HEK293 (cell line): ENCODE results near the gene TBX15.

ENCODE experiments used
- CTCF ChIA-PET: fragments of 350-600 bp; formaldehyde crosslinking; extraction: SDS; loops from one replicate; lab custom pipeline; 2021; ENCODE audit warnings: antibody characterized with exemption; lab: Yijun Ruan, JAX
- POLR2A ChIA-PET: fragments of 300-600 bp; formaldehyde crosslinking; extraction: SDS; loops from one replicate; lab custom pipeline; 2020; ENCODE audit warnings: antibody characterized with exemption, inconsistent platforms; lab: Yijun Ruan, JAX
- H3K27ac ChIP-seq: fragments of 200-500 bp; sonication (Bioruptor generic); 2 replicates; pipeline ENCODE4 v1.5.1; 2014; ENCODE audit warnings: low read depth, low read length, control low read depth, inconsistent platforms; ENCODE audit errors: extremely low read depth
- H3K36me3 ChIP-seq, 2 experiments: fragments of 200-500 bp in 1 of 2; sonication (Bioruptor generic) in 1 of 2; 1 replicate in 1 of 2; 2 replicates in 1 of 2; pipeline ENCODE4 v1.5.1; 2014 to 2017; ENCODE audit warnings: inconsistent platforms in 2 of 2, low read length in 2 of 2; ENCODE audit not compliant: control insufficient read depth in 2 of 2, insufficient read depth in 1 of 2
- H3K4me1 ChIP-seq: fragments of 200-500 bp; sonication (Bioruptor generic); 2 replicates; pipeline ENCODE4 v1.5.1; 2014; ENCODE audit warnings: mild to moderate bottlenecking, low read length, inconsistent platforms; ENCODE audit not compliant: control insufficient read depth, insufficient read depth
- H3K4me3 ChIP-seq: 2 replicates; pipeline ENCODE4 v1.5.1; 2011; ENCODE audit warnings: low read depth, mild to moderate bottlenecking, control low read depth, low read length, moderate library complexity
- H3K9me3 ChIP-seq: fragments of 200-500 bp; sonication (Bioruptor generic); 2 replicates; pipeline ENCODE4 v1.5.1; 2014; ENCODE audit warnings: low read depth, low read length, inconsistent platforms; ENCODE audit not compliant: control insufficient read depth, insufficient read depth
- GFI1B ChIP-seq: fragments of 450-650 bp; formaldehyde crosslinking; IDR thresholded peaks from 2 replicates; pipeline ENCODE4 v1.5.1; 2016; ENCODE audit warnings: missing biosample characterization, missing genetic modification characterization
- MZF1 ChIP-seq: fragments of 450-650 bp; formaldehyde crosslinking; IDR thresholded peaks from 2 replicates; pipeline ENCODE4 v1.5.1; 2017; ENCODE audit warnings: missing biosample characterization, missing genetic modification characterization, borderline replicate concordance
- OSR2 ChIP-seq: fragments of 450-650 bp; formaldehyde crosslinking; IDR thresholded peaks from 2 replicates; pipeline ENCODE4 v1.5.1; 2016; ENCODE audit warnings: missing biosample characterization, missing genetic modification characterization
- PRDM1 ChIP-seq: fragments of 450-650 bp; formaldehyde crosslinking; IDR thresholded peaks from 2 replicates; pipeline ENCODE4; 2016; ENCODE audit warnings: missing biosample characterization, missing genetic modification characterization
- ZBTB20 ChIP-seq: fragments of 450-650 bp; formaldehyde crosslinking; IDR thresholded peaks from 2 replicates; pipeline ENCODE4 v1.5.1; 2016; ENCODE audit warnings: missing biosample characterization, missing genetic modification characterization
- ZBTB48 ChIP-seq: fragments of 450-650 bp; formaldehyde crosslinking; IDR thresholded peaks from 2 replicates; pipeline ENCODE4 v1.5.1; 2016; ENCODE audit warnings: missing biosample characterization, missing genetic modification characterization
- ZEB2 ChIP-seq: fragments of 450-650 bp; formaldehyde crosslinking; IDR thresholded peaks from 2 replicates; pipeline ENCODE4 v1.5.1; 2016; ENCODE audit warnings: missing biosample characterization, missing genetic modification characterization
- ZNF10 ChIP-seq: fragments of 450-650 bp; formaldehyde crosslinking; IDR thresholded peaks from 2 replicates; pipeline ENCODE4 v1.5.1; 2017; ENCODE audit warnings: missing biosample characterization, missing genetic modification characterization
- ZNF169 ChIP-seq: fragments of 450-650 bp; formaldehyde crosslinking; IDR thresholded peaks from 2 replicates; pipeline ENCODE4 v1.5.1; 2016; ENCODE audit warnings: missing biosample characterization, missing genetic modification characterization
- ZNF175 ChIP-seq: fragments of 450-650 bp; formaldehyde crosslinking; IDR thresholded peaks from 2 replicates; pipeline ENCODE4 v1.5.1; 2016; ENCODE audit warnings: missing biosample characterization, missing genetic modification characterization
- ZNF184 ChIP-seq: fragments of 450-650 bp; IDR thresholded peaks from 2 replicates; pipeline ENCODE4 v1.5.1; 2018; ENCODE audit warnings: missing biosample characterization, mild to moderate bottlenecking, missing genetic modification characterization
- ZNF23 ChIP-seq: fragments of 450-650 bp; formaldehyde crosslinking; IDR thresholded peaks from 2 replicates; pipeline ENCODE4 v1.5.1; 2016; ENCODE audit warnings: missing biosample characterization, missing genetic modification characterization, borderline replicate concordance
- ZNF266 ChIP-seq: fragments of 450-650 bp; formaldehyde crosslinking; IDR thresholded peaks from 2 replicates; pipeline ENCODE4 v1.5.1; 2016; ENCODE audit warnings: missing biosample characterization, missing genetic modification characterization, low read depth
- ZNF335 ChIP-seq: fragments of 450-650 bp; formaldehyde crosslinking; conservative IDR thresholded peaks from 2 replicates; pipeline ENCODE4 v1.5.1; 2016; ENCODE audit warnings: missing biosample characterization, missing genetic modification characterization
- ZNF48 ChIP-seq: fragments of 450-650 bp; formaldehyde crosslinking; IDR thresholded peaks from 2 replicates; pipeline ENCODE4 v1.5.1; 2016; ENCODE audit warnings: missing biosample characterization, missing genetic modification characterization
- ZNF585B ChIP-seq: fragments of 450-650 bp; formaldehyde crosslinking; IDR thresholded peaks from 2 replicates; pipeline ENCODE4 v1.5.1; 2016; ENCODE audit warnings: missing biosample characterization, missing genetic modification characterization
- ZNF626 ChIP-seq: fragments of 450-650 bp; sonication (Bioruptor Pico); formaldehyde crosslinking; IDR thresholded peaks from 2 replicates; pipeline ENCODE4 v1.5.1; 2018; ENCODE audit warnings: missing biosample characterization, missing genetic modification characterization, inconsistent platforms
- ZNF660 ChIP-seq: fragments of 450-650 bp; IDR thresholded peaks from 2 replicates; pipeline ENCODE4 v1.5.1; 2018; ENCODE audit warnings: missing biosample characterization, mild to moderate bottlenecking, missing genetic modification characterization
- ZNF677 ChIP-seq: fragments of 450-650 bp; IDR thresholded peaks from 2 replicates; pipeline ENCODE4 v1.5.0; 2018; ENCODE audit warnings: missing biosample characterization, mild to moderate bottlenecking, missing genetic modification characterization, moderate library complexity
- ZNF792 ChIP-seq: fragments of 450-650 bp; formaldehyde crosslinking; IDR thresholded peaks from 2 replicates; pipeline ENCODE4 v1.5.1; 2016; ENCODE audit warnings: missing biosample characterization, missing genetic modification characterization
- ZSCAN16 ChIP-seq: fragments of 450-650 bp; formaldehyde crosslinking; IDR thresholded peaks from 2 replicates; pipeline ENCODE4 v1.5.1; 2016; ENCODE audit warnings: missing biosample characterization, missing genetic modification characterization
- TF ChIP-seq, protein P1 (sequence below): fragments of 450-650 bp; formaldehyde crosslinking; IDR thresholded peaks from 2 replicates; pipeline ENCODE4 v1.5.1; 2016; ENCODE audit warnings: missing biosample characterization, missing genetic modification characterization
- TF ChIP-seq, protein P2 (sequence below): fragments of 450-650 bp; formaldehyde crosslinking; IDR thresholded peaks from 2 replicates; pipeline ENCODE4 v1.5.1; 2016; ENCODE audit warnings: missing biosample characterization, missing genetic modification characterization
- TF ChIP-seq, protein P3 (sequence below): fragments of 450-650 bp; formaldehyde crosslinking; IDR thresholded peaks from 2 replicates; pipeline ENCODE4 v1.5.1; 2017; ENCODE audit warnings: missing biosample characterization, missing genetic modification characterization
- TF ChIP-seq, protein P4 (sequence below): fragments of 450-650 bp; formaldehyde crosslinking; IDR thresholded peaks from 2 replicates; pipeline ENCODE4 v1.5.1; 2016; ENCODE audit warnings: missing biosample characterization, missing genetic modification characterization

TBX15 gene

DNA sequence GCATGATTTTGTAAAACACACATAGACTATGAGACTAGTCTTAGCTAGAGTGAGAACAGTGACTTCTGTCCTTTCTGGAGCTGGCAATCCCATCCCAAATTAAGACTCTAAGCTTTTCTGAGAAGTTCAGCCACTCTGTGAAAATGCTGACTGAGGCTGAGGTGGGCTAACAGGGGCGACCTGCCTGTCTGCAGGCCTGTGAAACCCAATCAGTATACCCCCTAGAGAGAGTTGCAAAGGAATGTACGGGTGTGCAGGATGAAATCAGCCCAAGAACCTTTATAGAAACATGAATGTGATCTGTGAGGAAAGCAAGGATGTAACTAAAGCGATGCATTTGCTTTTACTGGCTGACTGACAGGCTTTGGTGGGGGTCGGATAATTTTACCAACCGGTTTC lies 16.0 kb upstream of the TBX15 start:
- Histone ChIP-seq H3K27ac (no peak overlapping the region), H3K4me3 (no peak overlapping the region), H3K36me3 (no peaks in the 10 kb centered on the region), H3K9me3 (no peaks in the 10 kb centered on the region), H3K4me1 (no peaks in the 10 kb centered on the region)
- ChIA-PET POLR2A (no interaction called here), CTCF (interaction anchor here (0.6 kb wide), 1 partner anchor 51 kb away, joined by 4 read pairs; no protein-coding TSS in a partner anchor)
- TF ChIP-seq, protein P1, sequence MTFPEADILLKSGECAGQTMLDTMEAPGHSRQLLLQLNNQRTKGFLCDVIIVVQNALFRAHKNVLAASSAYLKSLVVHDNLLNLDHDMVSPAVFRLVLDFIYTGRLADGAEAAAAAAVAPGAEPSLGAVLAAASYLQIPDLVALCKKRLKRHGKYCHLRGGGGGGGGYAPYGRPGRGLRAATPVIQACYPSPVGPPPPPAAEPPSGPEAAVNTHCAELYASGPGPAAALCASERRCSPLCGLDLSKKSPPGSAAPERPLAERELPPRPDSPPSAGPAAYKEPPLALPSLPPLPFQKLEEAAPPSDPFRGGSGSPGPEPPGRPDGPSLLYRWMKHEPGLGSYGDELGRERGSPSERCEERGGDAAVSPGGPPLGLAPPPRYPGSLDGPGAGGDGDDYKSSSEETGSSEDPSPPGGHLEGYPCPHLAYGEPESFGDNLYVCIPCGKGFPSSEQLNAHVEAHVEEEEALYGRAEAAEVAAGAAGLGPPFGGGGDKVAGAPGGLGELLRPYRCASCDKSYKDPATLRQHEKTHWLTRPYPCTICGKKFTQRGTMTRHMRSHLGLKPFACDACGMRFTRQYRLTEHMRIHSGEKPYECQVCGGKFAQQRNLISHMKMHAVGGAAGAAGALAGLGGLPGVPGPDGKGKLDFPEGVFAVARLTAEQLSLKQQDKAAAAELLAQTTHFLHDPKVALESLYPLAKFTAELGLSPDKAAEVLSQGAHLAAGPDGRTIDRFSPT (tag by site-specific recombination): no peak
- no peak for TF ChIP-seq ZSCAN16
- TF ChIP-seq ZNF23: no peak
- TF ChIP-seq ZNF335: no peak
- TF ChIP-seq ZNF677: no peak
- no peak for TF ChIP-seq ZEB2 (tag by site-specific recombination)
- TF ChIP-seq ZBTB48 (tag by site-specific recombination): no peak
- TF ChIP-seq ZNF10: no peak
- TF ChIP-seq PRDM1 (tag by site-specific recombination): no peak
- no peak for TF ChIP-seq ZNF792 (tag by site-specific recombination)
- no peak for TF ChIP-seq OSR2 (tag by site-specific recombination)
- TF ChIP-seq ZNF184 (tag by site-specific recombination): no peak
- no peak for TF ChIP-seq ZNF175 (tag by site-specific recombination)
- TF ChIP-seq GFI1B (tag by site-specific recombination): no peak

DNA sequence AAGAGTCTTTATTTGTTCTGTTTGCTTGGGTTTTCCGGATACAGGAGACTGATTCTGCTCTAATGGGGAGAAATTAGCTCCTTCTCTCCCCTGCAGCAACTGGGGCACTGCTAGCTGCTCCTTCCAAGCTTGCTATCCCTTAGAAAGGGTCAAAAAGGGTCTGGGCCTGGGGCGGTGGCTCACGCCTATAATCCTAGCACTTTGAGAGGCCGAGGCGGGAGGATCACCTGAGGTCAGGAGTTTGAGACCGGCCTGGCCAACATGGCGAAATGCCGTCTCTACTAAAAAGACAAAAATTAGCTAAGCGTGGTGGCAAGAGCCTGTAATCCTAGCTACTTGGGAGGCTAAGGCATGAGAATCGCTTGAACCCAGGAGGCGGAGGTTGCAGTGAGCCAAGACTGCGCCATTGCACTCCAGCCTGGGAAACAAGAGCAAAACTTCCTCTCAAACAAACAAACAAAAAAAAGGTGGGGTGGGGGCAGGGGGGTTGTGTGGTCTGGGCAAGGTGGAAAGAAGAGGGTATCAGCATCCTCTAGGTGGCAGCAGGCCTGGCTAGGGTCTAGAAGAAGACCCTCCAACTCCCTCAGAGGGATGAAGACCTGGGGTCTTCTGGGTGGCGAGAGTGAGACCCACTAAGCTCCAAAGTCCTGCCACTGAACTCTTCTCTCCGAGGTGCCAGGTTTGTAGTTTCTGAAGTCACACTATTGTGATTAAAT lies 15.4 kb upstream of the TBX15 start:
- H3K4me3 ChIP-seq: no peak overlapping the region
- TF ChIP-seq ZNF169 (tag by site-specific recombination) (no peak), ZNF626 (tag by site-specific recombination) (no peak), ZNF266 (tag by site-specific recombination) (no peak), MZF1 (tag by site-specific recombination) (no peak), ZBTB20 (tag by site-specific recombination) (no peak), ZNF660 (tag by site-specific recombination) (no peak), GFI1B (tag by site-specific recombination) (no peak), ZNF585B (tag by site-specific recombination) (no peak), ZNF48 (tag by site-specific recombination) (no peak)
- TF ChIP-seq, protein P2, sequence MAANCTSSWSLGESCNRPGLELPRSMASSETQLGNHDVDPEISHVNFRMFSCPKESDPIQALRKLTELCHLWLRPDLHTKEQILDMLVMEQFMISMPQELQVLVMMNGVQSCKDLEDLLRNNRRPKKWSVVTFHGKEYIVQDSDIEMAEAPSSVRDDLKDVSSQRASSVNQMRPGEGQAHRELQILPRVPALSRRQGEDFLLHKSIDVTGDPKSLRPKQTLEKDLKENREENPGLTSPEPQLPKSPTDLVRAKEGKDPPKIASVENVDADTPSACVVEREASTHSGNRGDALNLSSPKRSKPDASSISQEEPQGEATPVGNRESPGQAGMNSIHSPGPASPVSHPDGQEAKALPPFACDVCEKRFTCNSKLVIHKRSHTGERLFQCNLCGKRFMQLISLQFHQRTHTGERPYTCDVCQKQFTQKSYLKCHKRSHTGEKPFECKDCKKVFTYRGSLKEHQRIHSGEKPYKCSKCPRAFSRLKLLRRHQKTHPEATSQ: no peak
- TF ChIP-seq, protein P3, sequence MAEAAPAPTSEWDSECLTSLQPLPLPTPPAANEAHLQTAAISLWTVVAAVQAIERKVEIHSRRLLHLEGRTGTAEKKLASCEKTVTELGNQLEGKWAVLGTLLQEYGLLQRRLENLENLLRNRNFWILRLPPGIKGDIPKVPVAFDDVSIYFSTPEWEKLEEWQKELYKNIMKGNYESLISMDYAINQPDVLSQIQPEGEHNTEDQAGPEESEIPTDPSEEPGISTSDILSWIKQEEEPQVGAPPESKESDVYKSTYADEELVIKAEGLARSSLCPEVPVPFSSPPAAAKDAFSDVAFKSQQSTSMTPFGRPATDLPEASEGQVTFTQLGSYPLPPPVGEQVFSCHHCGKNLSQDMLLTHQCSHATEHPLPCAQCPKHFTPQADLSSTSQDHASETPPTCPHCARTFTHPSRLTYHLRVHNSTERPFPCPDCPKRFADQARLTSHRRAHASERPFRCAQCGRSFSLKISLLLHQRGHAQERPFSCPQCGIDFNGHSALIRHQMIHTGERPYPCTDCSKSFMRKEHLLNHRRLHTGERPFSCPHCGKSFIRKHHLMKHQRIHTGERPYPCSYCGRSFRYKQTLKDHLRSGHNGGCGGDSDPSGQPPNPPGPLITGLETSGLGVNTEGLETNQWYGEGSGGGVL (tag by site-specific recombination): no peak
- TF ChIP-seq, protein P4, sequence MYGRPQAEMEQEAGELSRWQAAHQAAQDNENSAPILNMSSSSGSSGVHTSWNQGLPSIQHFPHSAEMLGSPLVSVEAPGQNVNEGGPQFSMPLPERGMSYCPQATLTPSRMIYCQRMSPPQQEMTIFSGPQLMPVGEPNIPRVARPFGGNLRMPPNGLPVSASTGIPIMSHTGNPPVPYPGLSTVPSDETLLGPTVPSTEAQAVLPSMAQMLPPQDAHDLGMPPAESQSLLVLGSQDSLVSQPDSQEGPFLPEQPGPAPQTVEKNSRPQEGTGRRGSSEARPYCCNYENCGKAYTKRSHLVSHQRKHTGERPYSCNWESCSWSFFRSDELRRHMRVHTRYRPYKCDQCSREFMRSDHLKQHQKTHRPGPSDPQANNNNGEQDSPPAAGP: no peak
- H3K36me3 ChIP-seq: no peaks in the 10 kb centered on the region
- POLR2A ChIA-PET: no interaction called here
- H3K27ac ChIP-seq: no peak overlapping the region
- CTCF ChIA-PET: interaction anchor here (0.6 to 1.7 kb wide), 4 partner anchors 45 to 760 kb away, joined by 3 to 7 read pairs (median 5); no protein-coding TSS in a partner anchor
- no peaks in the 10 kb centered on the region for H3K4me1 ChIP-seq
- no peaks in the 10 kb centered on the region for H3K9me3 ChIP-seq
